HEK293T (cell line): ENCODE results near the gene METTL6.

Source experiments
- BHLHE40 ChIP-seq: fragments of 450-650 bp; IDR thresholded peaks from 2 replicates; pipeline ENCODE4 v1.6.1; 2016; ENCODE audit warnings: mild to moderate bottlenecking, moderate library complexity, borderline replicate concordance
- FOXM1 ChIP-seq: fragments of 450-650 bp; IDR thresholded peaks from 2 replicates; pipeline ENCODE4 v1.6.1; 2017; ENCODE audit warnings: mild to moderate bottlenecking, borderline replicate concordance
- HDGF ChIP-seq: fragments of 450-650 bp; IDR thresholded peaks from 2 replicates; pipeline ENCODE4 v1.6.1; 2017; ENCODE audit warnings: antibody characterized with exemption, borderline replicate concordance
- PKNOX1 ChIP-seq: fragments of 450-650 bp; IDR thresholded peaks from 2 replicates; pipeline ENCODE4 v1.6.1; 2016
- SP1 ChIP-seq: fragments of 450-650 bp; IDR thresholded peaks from 2 replicates; pipeline ENCODE4 v1.6.1; 2017

- no peak for TF ChIP-seq SP1
- no peak for TF ChIP-seq BHLHE40
- no peak for TF ChIP-seq FOXM1
- TF ChIP-seq PKNOX1: no peak
- TF ChIP-seq HDGF: no peak
These were observed 25.4 kb downstream of the METTL6 start for GRCh38 chr3:15401936-15402335.
